Astrocyte of the cerebellum (primary cell): ENCODE results near the gene IGSF5.

Experiments used
- DNase-seq: peaks from one replicate; pipeline ENCODE4 v3.0.0-alpha.2; 2011; ENCODE audit warnings: low read depth
- H3K4me3 ChIP-seq: 2 replicates; pipeline ENCODE4 v1.5.1; 2011; ENCODE audit warnings: mild to moderate bottlenecking, low read depth, low read length, moderate library complexity
- CTCF ChIP-seq: IDR thresholded peaks from 2 replicates; pipeline ENCODE4 v1.5.1; 2012; ENCODE audit warnings: low read length, low read depth, moderate library complexity, mild to moderate bottlenecking; ENCODE audit errors: missing control alignments
- in situ Hi-C: cut with HindIII; loops from 2 replicates; pipeline ENCODE4 v1.10.0; 2017; ENCODE audit warnings: low sequenced_read_pairs

IGSF5 gene

GRCh38 chr21:39754811-39755210, 9.8 kb downstream of the IGSF5 start:
- in situ Hi-C loops, result no loop called here

GRCh38 chr21:39756285-39756684, 11.3 kb downstream of the IGSF5 start:
- no peak for TF ChIP-seq CTCF
- no peak for DNase-seq
- H3K4me3 ChIP-seq, result no peak overlapping the region
- in situ Hi-C loops, result no loop called here

More at GRCh38 chr21:39754811-39755210, 9.8 kb downstream of the IGSF5 start:
- H3K4me3 ChIP-seq, result no peak overlapping the region
- DNase-seq, result no peak
- TF ChIP-seq CTCF, result no peak

GRCh38 chr21:39763272-39763970, 18.4 kb downstream of the IGSF5 start:
- no peak overlapping the region for H3K4me3 ChIP-seq
- peak; percentile 60 for DNase-seq
- no peak for TF ChIP-seq CTCF
- in situ Hi-C loops, result no loop called here

GRCh38 chr21:39774227-39774626, 29.2 kb downstream of the IGSF5 start:
- in situ Hi-C loops, result no loop called here
- H3K4me3 ChIP-seq, result no peak overlapping the region
- TF ChIP-seq CTCF, result no peak
- no peak for DNase-seq

- DNase-seq, result no peak
- TF ChIP-seq CTCF, result no peak
- in situ Hi-C loops, result loop anchor here (25.0 kb wide), 1 partner anchor 336 kb away; no protein-coding TSS in a partner anchor
- H3K4me3 ChIP-seq, result no peak overlapping the region
Measured at GRCh38 chr21:39775816-39776215, 30.8 kb downstream of the IGSF5 start.

GRCh38 chr21:39776589-39776988, 31.6 kb downstream of the IGSF5 start:
- H3K4me3 ChIP-seq, result no peak overlapping the region
- in situ Hi-C loops, result loop anchor here (25.0 kb wide), 1 partner anchor 336 kb away; no protein-coding TSS in a partner anchor
- DNase-seq, result peak; percentile 81
- TF ChIP-seq CTCF, result peak; percentile 35
